ENCODE results near the gene HDGFL2.

HDGFL2 gene

GRCh38 chr19:4483385-4483784 is 11.3 kb downstream of the HDGFL2 start:
- no peak for FAIRE-seq
- TF ChIP-seq PAX5 (IDR thresholded peaks at IDR 0.05; ENCODE audit: insufficient read depth, low read length, severe bottlenecking) (no peak), POU2F2 (IDR thresholded peaks at IDR 0.05; ENCODE audit: low read depth, low read length) (no peak), POLR2AphosphoS5 (IDR thresholded peaks at IDR 0.05; ENCODE audit: low read depth, low read length) (no peak), TAF1 (IDR thresholded peaks at IDR 0.05; ENCODE audit: low read depth, low read length) (no peak), POLR2A (IDR thresholded peaks at IDR 0.05; ENCODE audit: low read depth, low read length) (no peak), SPI1 (IDR thresholded peaks at IDR 0.05; ENCODE audit: low read depth, low read length) (no peak)
- DNase-seq (ENCODE audit: insufficient read length, low spot score): no peak

DNA sequence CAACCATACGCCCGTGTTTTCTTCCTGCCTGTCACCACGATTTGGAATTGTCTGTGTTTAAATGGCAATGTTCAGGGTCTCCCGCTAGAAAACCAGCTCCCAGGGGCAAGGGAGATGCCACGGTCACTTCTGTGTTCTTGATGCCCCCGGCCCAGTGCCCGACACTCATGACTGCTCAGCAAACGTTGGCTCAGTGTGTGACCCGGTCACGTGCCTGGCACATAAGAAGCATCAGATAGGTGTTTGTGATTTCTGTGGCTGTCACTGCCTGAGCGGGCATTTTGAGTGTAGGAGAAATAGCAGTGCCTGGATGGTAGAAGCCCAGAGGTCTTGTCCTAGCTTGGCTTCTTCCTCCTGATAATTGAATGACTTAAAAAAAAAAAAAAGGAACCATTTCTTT is 15.5 kb downstream of the HDGFL2 start:
- TF ChIP-seq POLR2A (IDR thresholded peaks at IDR 0.05; ENCODE audit: low read depth, low read length) (no peak), TAF1 (IDR thresholded peaks at IDR 0.05; ENCODE audit: low read depth, low read length) (no peak), POU2F2 (IDR thresholded peaks at IDR 0.05; ENCODE audit: low read depth, low read length) (no peak), PAX5 (IDR thresholded peaks at IDR 0.05; ENCODE audit: insufficient read depth, low read length, severe bottlenecking) (no peak), SPI1 (IDR thresholded peaks at IDR 0.05; ENCODE audit: low read depth, low read length) (no peak), POLR2AphosphoS5 (IDR thresholded peaks at IDR 0.05; ENCODE audit: low read depth, low read length) (no peak)
- DNase-seq (ENCODE audit: insufficient read length, low spot score): no peak
- no peak for FAIRE-seq

DNA sequence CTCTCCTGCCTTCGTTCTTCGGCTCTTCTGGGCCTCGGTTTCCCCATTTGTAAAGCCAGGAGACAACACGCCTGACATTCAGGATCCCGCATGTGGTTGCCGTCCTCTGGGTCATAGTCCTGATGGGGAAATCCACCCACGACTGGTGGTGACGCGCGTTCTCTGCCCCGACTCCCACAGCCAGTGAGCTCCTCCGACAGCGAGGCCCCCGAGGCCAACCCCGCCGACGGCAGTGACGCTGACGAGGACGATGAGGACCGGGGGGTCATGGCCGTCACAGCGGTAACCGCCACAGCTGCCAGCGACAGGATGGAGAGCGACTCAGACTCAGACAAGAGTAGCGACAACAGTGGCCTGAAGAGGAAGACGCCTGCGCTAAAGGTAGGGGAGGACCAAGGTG is 16.4 kb downstream of the HDGFL2 start:
- FAIRE-seq: no peak
- TF ChIP-seq SPI1 (IDR thresholded peaks at IDR 0.05; ENCODE audit: low read depth, low read length): no peak
- TF ChIP-seq POU2F2 (IDR thresholded peaks at IDR 0.05; ENCODE audit: low read depth, low read length): no peak
- no peak for TF ChIP-seq TAF1 (IDR thresholded peaks at IDR 0.05; ENCODE audit: low read depth, low read length)
- no peak for TF ChIP-seq PAX5 (IDR thresholded peaks at IDR 0.05; ENCODE audit: insufficient read depth, low read length, severe bottlenecking)
- TF ChIP-seq POLR2AphosphoS5 (IDR thresholded peaks at IDR 0.05; ENCODE audit: low read depth, low read length): no peak
- TF ChIP-seq POLR2A (IDR thresholded peaks at IDR 0.05; ENCODE audit: low read depth, low read length): no peak
- no peak for DNase-seq (ENCODE audit: insufficient read length, low spot score)

GRCh38 chr19:4491446-4491845 is 19.3 kb downstream of the HDGFL2 start:
- no peak for DNase-seq (ENCODE audit: insufficient read length, low spot score)
- TF ChIP-seq SPI1 (IDR thresholded peaks at IDR 0.05; ENCODE audit: low read depth, low read length): no peak
- no peak for TF ChIP-seq TAF1 (IDR thresholded peaks at IDR 0.05; ENCODE audit: low read depth, low read length)
- no peak for TF ChIP-seq POLR2AphosphoS5 (IDR thresholded peaks at IDR 0.05; ENCODE audit: low read depth, low read length)
- TF ChIP-seq PAX5 (IDR thresholded peaks at IDR 0.05; ENCODE audit: insufficient read depth, low read length, severe bottlenecking): no peak
- TF ChIP-seq POLR2A (IDR thresholded peaks at IDR 0.05; ENCODE audit: low read depth, low read length): no peak
- no peak for TF ChIP-seq POU2F2 (IDR thresholded peaks at IDR 0.05; ENCODE audit: low read depth, low read length)
- no peak for FAIRE-seq

- no peak for DNase-seq (ENCODE audit: insufficient read length, low spot score)
- TF ChIP-seq POLR2AphosphoS5 (IDR thresholded peaks at IDR 0.05; ENCODE audit: low read depth, low read length) (no peak), PAX5 (IDR thresholded peaks at IDR 0.05; ENCODE audit: insufficient read depth, low read length, severe bottlenecking) (no peak)
- peak; percentile 92 for FAIRE-seq
Measured at GRCh38 chr19:4492337-4493103, 20.4 kb downstream of the HDGFL2 start.

GRCh38 chr19:4493104-4493928 is 21.2 kb downstream of the HDGFL2 start:
- FAIRE-seq: no peak
- TF ChIP-seq POLR2A (IDR thresholded peaks at IDR 0.05; ENCODE audit: low read depth, low read length): no peak
- TF ChIP-seq SPI1 (IDR thresholded peaks at IDR 0.05; ENCODE audit: low read depth, low read length): no peak
- TF ChIP-seq POLR2AphosphoS5 (IDR thresholded peaks at IDR 0.05; ENCODE audit: low read depth, low read length): no peak
- TF ChIP-seq PAX5 (IDR thresholded peaks at IDR 0.05; ENCODE audit: insufficient read depth, low read length, severe bottlenecking): no peak
- no peak for TF ChIP-seq TAF1 (IDR thresholded peaks at IDR 0.05; ENCODE audit: low read depth, low read length)
- TF ChIP-seq POU2F2 (IDR thresholded peaks at IDR 0.05; ENCODE audit: low read depth, low read length): no peak
- DNase-seq (ENCODE audit: insufficient read length, low spot score): no peak

DNA sequence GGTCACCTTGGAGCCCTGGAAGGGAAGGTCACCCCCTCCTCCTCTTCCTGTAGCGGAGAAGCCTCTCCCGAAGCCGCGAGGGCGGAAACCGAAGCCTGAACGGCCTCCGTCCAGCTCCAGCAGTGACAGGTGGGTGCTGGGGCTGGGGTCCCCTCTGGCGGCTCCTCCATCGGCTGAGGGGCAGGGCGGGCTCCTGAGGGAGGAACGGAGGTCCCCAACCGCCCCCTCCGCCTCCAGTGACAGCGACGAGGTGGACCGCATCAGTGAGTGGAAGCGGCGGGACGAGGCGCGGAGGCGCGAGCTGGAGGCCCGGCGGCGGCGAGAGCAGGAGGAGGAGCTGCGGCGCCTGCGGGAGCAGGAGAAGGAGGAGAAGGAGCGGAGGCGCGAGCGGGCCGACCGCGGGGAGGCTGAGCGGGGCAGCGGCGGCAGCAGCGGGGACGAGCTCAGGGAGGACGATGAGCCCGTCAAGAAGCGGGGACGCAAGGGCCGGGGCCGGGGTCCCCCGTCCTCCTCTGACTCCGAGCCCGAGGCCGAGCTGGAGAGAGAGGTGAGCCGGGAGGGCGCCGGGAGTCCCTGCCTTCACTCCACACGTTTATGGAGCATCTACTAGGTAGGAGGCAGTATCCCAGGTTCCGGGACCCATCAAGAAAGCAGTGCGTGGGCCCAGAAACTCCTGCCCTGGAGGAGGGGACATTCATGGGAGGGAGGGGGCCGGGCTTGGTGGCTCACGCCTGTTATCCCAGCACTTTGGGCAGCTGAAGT is 22.0 kb downstream of the HDGFL2 start:
- no peak for FAIRE-seq
- no peak for DNase-seq (ENCODE audit: insufficient read length, low spot score)
- no peak for TF ChIP-seq SPI1 (IDR thresholded peaks at IDR 0.05; ENCODE audit: low read depth, low read length)
- TF ChIP-seq PAX5 (IDR thresholded peaks at IDR 0.05; ENCODE audit: insufficient read depth, low read length, severe bottlenecking): no peak
- no peak for TF ChIP-seq POU2F2 (IDR thresholded peaks at IDR 0.05; ENCODE audit: low read depth, low read length)
- no peak for TF ChIP-seq POLR2AphosphoS5 (IDR thresholded peaks at IDR 0.05; ENCODE audit: low read depth, low read length)
- TF ChIP-seq TAF1 (IDR thresholded peaks at IDR 0.05; ENCODE audit: low read depth, low read length): no peak
- no peak for TF ChIP-seq POLR2A (IDR thresholded peaks at IDR 0.05; ENCODE audit: low read depth, low read length)

DNA sequence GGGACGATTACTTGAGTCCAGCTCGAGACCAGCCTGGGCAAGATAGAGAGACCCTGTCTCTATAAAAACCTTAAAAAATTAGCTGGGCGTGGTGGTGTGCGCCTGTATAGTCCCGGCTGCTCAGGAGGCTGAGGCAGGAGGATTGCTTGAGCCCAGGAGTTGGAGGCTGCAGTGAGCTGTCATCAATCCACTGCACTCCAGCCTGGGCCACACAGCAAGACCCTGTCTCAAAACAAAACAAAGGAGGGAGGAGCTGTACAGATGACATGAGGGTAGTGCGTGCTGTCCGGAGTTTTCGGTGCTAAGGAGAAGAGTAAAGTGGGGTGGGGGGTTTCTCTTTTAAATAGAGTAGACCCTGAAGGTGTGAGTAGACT is 22.6 kb downstream of the HDGFL2 start:
- no peak for FAIRE-seq
- DNase-seq (ENCODE audit: insufficient read length, low spot score): no peak
- TF ChIP-seq POU2F2 (IDR thresholded peaks at IDR 0.05; ENCODE audit: low read depth, low read length) (no peak), SPI1 (IDR thresholded peaks at IDR 0.05; ENCODE audit: low read depth, low read length) (no peak), POLR2AphosphoS5 (IDR thresholded peaks at IDR 0.05; ENCODE audit: low read depth, low read length) (no peak), TAF1 (IDR thresholded peaks at IDR 0.05; ENCODE audit: low read depth, low read length) (no peak), PAX5 (IDR thresholded peaks at IDR 0.05; ENCODE audit: insufficient read depth, low read length, severe bottlenecking) (no peak), POLR2A (IDR thresholded peaks at IDR 0.05; ENCODE audit: low read depth, low read length) (no peak)

- TF ChIP-seq POU2F2 (IDR thresholded peaks at IDR 0.05; ENCODE audit: low read depth, low read length): no peak
- peak; percentile 63 for DNase-seq (ENCODE audit: insufficient read length, low spot score)
- no peak for FAIRE-seq
Measured at GRCh38 chr19:4495471-4495870, 23.4 kb downstream of the HDGFL2 start.

Data from GM12891 (cell line).